CD14-positive monocyte (primary cell): ENCODE results near the gene EDIL3. TPM values are rescaled to one million over a fixed set of nuclear protein-coding genes. Genes with fewer than 3 reads are reported as not detected.

Source experiments
- DNase-seq, 3 donors: peaks; one replicate each; pipeline ENCODE4 v3.0.0-alpha.2; 2011 to 2022
- H2AFZ ChIP-seq: 2 replicates; pipeline ENCODE4 v1.6.0; 2012; ENCODE audit warnings: mild to moderate bottlenecking, low read depth, low read length, inconsistent platforms; ENCODE audit not compliant: insufficient read depth, poor library complexity, severe bottlenecking
- H3K27ac ChIP-seq, 2 donors: 1 replicate in 1 of 2; 2 replicates in 1 of 2; pipeline ENCODE4 v1.5.1; 2012 to 2013; ENCODE audit warnings: low read length in 2 of 2, control low read depth in 1 of 2, inconsistent platforms in 1 of 2, low read depth in 1 of 2, mild to moderate bottlenecking in 1 of 2
- H3K27me3 ChIP-seq, 2 donors: one replicate each; pipeline versions ENCODE4 v1.6.0 to v1.6.1; 2011 to 2013; ENCODE audit warnings: low read length in 2 of 2; ENCODE audit not compliant: control insufficient read depth in 2 of 2, insufficient read depth in 2 of 2
- H3K36me3 ChIP-seq, 2 donors: replicated peaks in 1 of 2; 1 replicate in 1 of 2; 2 replicates in 1 of 2; pipeline versions ENCODE4 v1.5.1 to v1.6.1; 2012 to 2013; ENCODE audit warnings: low read length in 2 of 2, control low read depth in 1 of 2, inconsistent platforms in 1 of 2, mild to moderate bottlenecking in 1 of 2; ENCODE audit not compliant: insufficient read depth in 2 of 2, control insufficient read depth in 1 of 2
- H3K4me1 ChIP-seq, 2 donors: 1 replicate in 1 of 2; 2 replicates in 1 of 2; pipeline versions ENCODE4 v1.5.1 to v1.6.1; 2012 to 2013; ENCODE audit warnings: low read length in 2 of 2, control low read depth in 1 of 2, inconsistent platforms in 1 of 2, mild to moderate bottlenecking in 1 of 2, moderate library complexity in 1 of 2; ENCODE audit not compliant: insufficient read depth in 2 of 2, control insufficient read depth in 1 of 2
- H3K4me2 ChIP-seq: replicated peaks from 2 replicates; pipeline ENCODE3; 2012; ENCODE audit warnings: low read length, moderate library complexity, mild to moderate bottlenecking; ENCODE audit not compliant: poor library complexity, severe bottlenecking; ENCODE audit errors: extremely low read depth
- H3K4me3 ChIP-seq, 3 experiments: fragments of 200-600 bp in 1 of 3; sonication (generic) in 1 of 3; replicated peaks in 1 of 3; 1 replicate in 2 of 3; 2 replicates in 1 of 3; pipeline ENCODE4 v1.5.1; 2011 to 2013; ENCODE audit warnings: low read length in 3 of 3, mild to moderate bottlenecking in 3 of 3, control low read depth in 2 of 3, low read depth in 2 of 3, inconsistent platforms in 1 of 3, moderate library complexity in 1 of 3
- H3K79me2 ChIP-seq: 2 replicates; pipeline ENCODE4 v1.6.0; 2012; ENCODE audit warnings: mild to moderate bottlenecking, control low read depth, inconsistent platforms, low read length, moderate library complexity; ENCODE audit not compliant: insufficient read depth
- H3K9ac ChIP-seq: 2 replicates; pipeline ENCODE4 v1.6.0; 2017; ENCODE audit warnings: low read length, mild to moderate bottlenecking; ENCODE audit not compliant: insufficient read depth, poor library complexity, severe bottlenecking
- H3K9me3 ChIP-seq, 2 donors: replicated peaks in 1 of 2; 1 replicate in 1 of 2; 2 replicates in 1 of 2; pipeline versions ENCODE4 v1.5.1 to v1.6.1; 2012 to 2013; ENCODE audit warnings: low read length in 2 of 2, control low read depth in 1 of 2; ENCODE audit not compliant: control insufficient read depth in 1 of 2, insufficient read depth in 1 of 2
- H4K20me1 ChIP-seq: 2 replicates; pipeline ENCODE4 v1.6.0; 2012; ENCODE audit warnings: mild to moderate bottlenecking, low read length, control low read depth, moderate library complexity; ENCODE audit not compliant: insufficient read depth
- H3K27ac Mint-ChIP-seq, 7 donors: one replicate each; pipeline ENCODE4 v1.8.0; 2020; ENCODE audit warnings: mild to moderate bottlenecking in 7 of 7, mixed read lengths in 7 of 7, moderate library complexity in 6 of 7, inconsistent platforms in 2 of 7
- H3K27me3 Mint-ChIP-seq, 3 donors: one replicate each; pipeline ENCODE4 v1.8.0; 2021 to 2022; ENCODE audit warnings: low read depth in 3 of 3, mild to moderate bottlenecking in 3 of 3, mixed read lengths in 3 of 3, moderate library complexity in 3 of 3, inconsistent platforms in 1 of 3
- H3K36me3 Mint-ChIP-seq, 2 donors: one replicate each; pipeline ENCODE4 v1.8.0; 2020; ENCODE audit warnings: mixed read lengths in 2 of 2, inconsistent platforms in 1 of 2, mild to moderate bottlenecking in 1 of 2
- H3K4me1 Mint-ChIP-seq: one replicate; pipeline ENCODE4 v1.8.0; 2020; ENCODE audit warnings: mild to moderate bottlenecking, mixed read lengths
- H3K4me3 Mint-ChIP-seq, 2 donors: one replicate each; pipeline ENCODE4 v1.8.0; 2020; ENCODE audit warnings: mild to moderate bottlenecking in 2 of 2, mixed read lengths in 2 of 2, moderate library complexity in 1 of 2
- H3K9me3 Mint-ChIP-seq, 7 donors: one replicate each; pipeline ENCODE4 v1.8.0; 2020 to 2022; ENCODE audit warnings: mixed read lengths in 7 of 7, mild to moderate bottlenecking in 6 of 7, moderate library complexity in 6 of 7, inconsistent platforms in 2 of 7
- CTCF ChIP-seq: fragments of 200-600 bp; IDR thresholded peaks from one replicate; pipeline ENCODE4 v1.8.0; 2022; ENCODE audit warnings: antibody characterized with exemption, mild to moderate bottlenecking
- WGBS: methylation state at CpG from one replicate; pipeline ENCODE4 v1.1.5; 2013; ENCODE audit warnings: missing lambda C conversion rate; ENCODE audit not compliant: insufficient coverage; 5-methylcytosine and 5-hydroxymethylcytosine counted together
- intact Hi-C, 2 donors: fragments of 100-400 bp; cut with micrococcal nuclease; formaldehyde crosslinking; loops; one replicate each; pipeline versions ENCODE4 v1.15.0 to v1.15.1; 2023
- polyA plus RNA-seq, 3 donors: library from polyadenylated mRNA; depleted of rRNA in 1 of 3; unstranded in 2 of 3; stranded (reverse) in 1 of 3; fragments of 300-500 nt in 2 of 3; fragments of >200 nt in 1 of 3; fragmentation: Illumina TruSeq in 2 of 3; gene quantifications; 1 replicate in 2 of 3; 2 replicates in 1 of 3; pipeline ENCODE4 v1.2.3, GENCODE V29; 2012 to 2021

Gene EDIL3
- polyA plus RNA-seq, 3 donors: 0.09 TPM; not detected in 2

- Histone ChIP-seq H3K4me1 (no peaks in the 10 kb centered on the region), H3K9ac (no peak overlapping the region), H3K27ac (no peak overlapping the region), H4K20me1 (no peaks in the 10 kb centered on the region), H2AFZ (no peak overlapping the region), H3K9me3 (no peaks in the 10 kb centered on the region), H3K79me2 (no peaks in the 10 kb centered on the region), H3K27me3 (no peaks in the 10 kb centered on the region), H3K36me3 (no peaks in the 10 kb centered on the region), H3K4me2 (no peak overlapping the region), H3K4me3 (no peak overlapping the region)
- WGBS: no CpG with 5 or more reads among the region's 4 CpGs
- no peak for TF ChIP-seq CTCF
- DNase-seq: no peak
- intact Hi-C loops: no loop called here
- Mint-ChIP-seq H3K27me3 (no peaks in the 10 kb centered on the region), H3K9me3 (peaks cover 0 to 8% (median 2%) of the 10 kb centered on the region in 7 donors), H3K36me3 (no peaks in the 10 kb centered on the region), H3K4me1 (no peaks in the 10 kb centered on the region), H3K27ac (no peak overlapping the region), H3K4me3 (no peak overlapping the region)
These were observed 397.0 kb downstream of the EDIL3 start for GRCh38 chr5:83987513-83988292.

GRCh38 chr5:83983852-83984251 lies 400.8 kb downstream of the EDIL3 start:
- Mint-ChIP-seq H3K4me3 (no peak overlapping the region), H3K27me3 (no peaks in the 10 kb centered on the region), H3K9me3 (peaks cover 0 to 5% (median 0%) of the 10 kb centered on the region in 7 donors), H3K27ac (no peak overlapping the region), H3K36me3 (no peaks in the 10 kb centered on the region), H3K4me1 (no peaks in the 10 kb centered on the region)
- no peaks in the 10 kb centered on the region for H3K4me1 ChIP-seq
- H3K4me2 ChIP-seq: no peak overlapping the region
- no peaks in the 10 kb centered on the region for H4K20me1 ChIP-seq
- H3K36me3 ChIP-seq: no peaks in the 10 kb centered on the region
- H2AFZ ChIP-seq: no peak overlapping the region
- no peak overlapping the region for H3K9ac ChIP-seq
- H3K79me2 ChIP-seq: no peaks in the 10 kb centered on the region
- H3K27ac ChIP-seq: no peak overlapping the region
- intact Hi-C loops: no loop called here
- no peak for DNase-seq
- no peaks in the 10 kb centered on the region for H3K9me3 ChIP-seq
- WGBS: 83% methylated on average over 4 of the region's 4 CpGs
- H3K27me3 ChIP-seq: no peaks in the 10 kb centered on the region
- H3K4me3 ChIP-seq: no peak overlapping the region
- TF ChIP-seq CTCF: no peak
